GM18951 (cell line): Measurements from ENCODE around the gene ZSCAN25.
"Not testable (repeated sequence)": the region's sequence is repeated elsewhere in the genome, so short reads cannot be mapped to it uniquely, and the experiment has no call there.

Experiments used
- POLR2A ChIP-seq: IDR thresholded peaks from 4 replicates; pipeline ENCODE4 v1.6.1; 2011; ENCODE audit warnings: mild to moderate bottlenecking; ENCODE audit not compliant: insufficient read length, insufficient read depth; ENCODE audit errors: extremely low read depth
- in situ Hi-C: fragments of 300-500 bp; cut with MboI; formaldehyde crosslinking; loops from one replicate; pipeline ENCODE4 v1.12.0; 2022; ENCODE audit warnings: low sequenced_read_pairs, mixed read lengths, inconsistent platforms; ENCODE audit not compliant: unreplicated experiment

Gene ZSCAN25

GRCh38 chr7:99643464-99643863 lies 26.7 kb downstream of the ZSCAN25 start:
- in situ Hi-C loops = no loop called here

GRCh38 chr7:99644431-99644830 lies 27.7 kb downstream of the ZSCAN25 start:
- in situ Hi-C loops = no loop called here

More at GRCh38 chr7:99643464-99643863, 26.7 kb downstream of the ZSCAN25 start:
- TF ChIP-seq POLR2A = no peak

GRCh38 chr7:99645590-99645989 lies 28.8 kb downstream of the ZSCAN25 start:
- in situ Hi-C loops = no loop called here
- no peak for TF ChIP-seq POLR2A

More at GRCh38 chr7:99644431-99644830, 27.7 kb downstream of the ZSCAN25 start:
- TF ChIP-seq POLR2A = no peak

- in situ Hi-C loops = no loop called here
- TF ChIP-seq POLR2A = no peak
These were observed 32.1 kb downstream of the ZSCAN25 start for GRCh38 chr7:99648843-99649242.

GRCh38 chr7:99651290-99651689 lies 34.5 kb downstream of the ZSCAN25 start:
- no peak for TF ChIP-seq POLR2A
- in situ Hi-C loops = no loop called here

- in situ Hi-C loops = no loop called here
- no peak for TF ChIP-seq POLR2A
These were observed 35.9 kb downstream of the ZSCAN25 start for GRCh38 chr7:99652671-99653070.

- in situ Hi-C loops = not testable (repeated sequence)
These were observed 36.5 kb downstream of the ZSCAN25 start for GRCh38 chr7:99653269-99653668.

GRCh38 chr7:99653754-99654153 lies 37.0 kb downstream of the ZSCAN25 start:
- in situ Hi-C loops = no loop called here
- no peak for TF ChIP-seq POLR2A

GRCh38 chr7:99654626-99655025 lies 37.9 kb downstream of the ZSCAN25 start:
- in situ Hi-C loops = not testable (repeated sequence)

- in situ Hi-C loops = not testable (repeated sequence)
These were observed 41.1 kb downstream of the ZSCAN25 start for GRCh38 chr7:99657879-99658278.

GRCh38 chr7:99665312-99666012 lies 48.7 kb downstream of the ZSCAN25 start:
- in situ Hi-C loops = no loop called here
- no peak for TF ChIP-seq POLR2A

- no peak for TF ChIP-seq POLR2A
- in situ Hi-C loops = no loop called here
These were observed 49.3 kb downstream of the ZSCAN25 start for GRCh38 chr7:99666013-99666395.

GRCh38 chr7:99667179-99667578 lies 50.4 kb downstream of the ZSCAN25 start:
- TF ChIP-seq POLR2A = no peak
- in situ Hi-C loops = no loop called here

GRCh38 chr7:99668541-99668940 lies 51.8 kb downstream of the ZSCAN25 start:
- in situ Hi-C loops = no loop called here

GRCh38 chr7:99669782-99670181 lies 53.0 kb downstream of the ZSCAN25 start:
- in situ Hi-C loops = no loop called here
- TF ChIP-seq POLR2A = no peak

More at GRCh38 chr7:99668541-99668940, 51.8 kb downstream of the ZSCAN25 start:
- TF ChIP-seq POLR2A = no peak
